Renal cortical epithelial cell (primary cell): ENCODE data around the gene TRIM41. TPM values are rescaled to one million over a fixed set of nuclear protein-coding genes. Genes with fewer than 3 reads are reported as not detected.
"Not testable (repeated sequence)": the region's sequence is repeated elsewhere in the genome, so short reads cannot be mapped to it uniquely, and the experiment has no call there.

Experiments used
- DNase-seq: peaks from one replicate; pipeline ENCODE4 v3.0.0-alpha.2; 2011; ENCODE audit warnings: low read depth
- total RNA-seq: library from RNA; depleted of rRNA; stranded (reverse); fragments of >200 nt; gene quantifications from 2 replicates; pipeline ENCODE4 v1.2.3, GENCODE V29; 2014

The TRIM41 gene
- total RNA-seq, 1 donor from 2014 or later, result 12.8 TPM

DNA sequence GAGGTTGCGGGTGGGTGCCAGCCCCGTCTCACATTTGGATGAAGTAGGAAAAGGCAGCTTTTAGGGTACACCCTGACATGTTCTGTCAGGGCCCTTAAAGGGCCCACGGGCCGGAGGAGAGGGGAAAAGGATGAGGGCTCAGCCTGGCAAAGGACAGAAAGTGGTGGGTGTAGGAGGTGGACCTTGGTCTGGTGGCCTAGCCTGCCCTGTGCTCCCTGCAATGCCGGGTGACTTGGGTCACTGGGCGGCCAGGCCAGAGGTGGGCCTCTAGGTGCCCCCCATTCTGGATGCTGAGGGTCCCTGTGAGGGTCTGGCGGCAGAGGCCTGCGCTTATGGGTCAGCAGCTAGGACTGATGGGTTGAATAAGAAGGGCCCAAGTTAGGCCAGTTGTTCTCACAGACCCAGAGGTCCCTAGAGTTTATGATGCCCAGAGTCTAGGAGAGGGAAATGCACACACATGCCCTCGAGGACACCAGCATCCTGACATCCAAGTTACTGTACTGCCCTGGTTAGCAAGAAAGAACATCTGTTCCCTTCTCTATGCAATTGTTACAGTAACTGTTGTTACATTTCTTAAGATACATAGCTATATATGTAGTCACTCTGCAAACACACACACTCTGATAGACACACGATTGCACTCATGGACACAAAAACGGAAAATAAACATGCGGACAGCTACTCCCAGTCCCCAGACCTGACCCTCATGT is 30.6 kb upstream of the TRIM41 start:
- no peak for DNase-seq

DNA sequence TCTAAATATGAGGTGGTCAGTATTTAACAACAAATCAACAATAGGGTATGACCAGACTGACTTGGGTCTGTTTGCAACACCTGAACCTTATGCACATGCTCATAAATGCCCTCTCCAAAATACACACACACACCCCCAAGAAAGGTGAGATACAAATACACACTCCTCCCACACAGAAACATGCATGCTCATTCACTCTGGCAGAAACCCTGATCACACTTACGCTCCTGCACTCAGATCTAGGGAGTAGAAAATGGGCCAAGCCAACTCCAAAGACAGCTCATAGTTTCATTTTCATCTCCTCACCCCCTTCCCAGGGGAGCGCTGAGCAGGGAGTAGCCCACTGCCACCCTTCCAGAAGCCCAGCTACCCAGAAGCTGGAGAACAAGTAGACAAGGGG is 29.4 kb upstream of the TRIM41 start:
- no peak for DNase-seq

DNA sequence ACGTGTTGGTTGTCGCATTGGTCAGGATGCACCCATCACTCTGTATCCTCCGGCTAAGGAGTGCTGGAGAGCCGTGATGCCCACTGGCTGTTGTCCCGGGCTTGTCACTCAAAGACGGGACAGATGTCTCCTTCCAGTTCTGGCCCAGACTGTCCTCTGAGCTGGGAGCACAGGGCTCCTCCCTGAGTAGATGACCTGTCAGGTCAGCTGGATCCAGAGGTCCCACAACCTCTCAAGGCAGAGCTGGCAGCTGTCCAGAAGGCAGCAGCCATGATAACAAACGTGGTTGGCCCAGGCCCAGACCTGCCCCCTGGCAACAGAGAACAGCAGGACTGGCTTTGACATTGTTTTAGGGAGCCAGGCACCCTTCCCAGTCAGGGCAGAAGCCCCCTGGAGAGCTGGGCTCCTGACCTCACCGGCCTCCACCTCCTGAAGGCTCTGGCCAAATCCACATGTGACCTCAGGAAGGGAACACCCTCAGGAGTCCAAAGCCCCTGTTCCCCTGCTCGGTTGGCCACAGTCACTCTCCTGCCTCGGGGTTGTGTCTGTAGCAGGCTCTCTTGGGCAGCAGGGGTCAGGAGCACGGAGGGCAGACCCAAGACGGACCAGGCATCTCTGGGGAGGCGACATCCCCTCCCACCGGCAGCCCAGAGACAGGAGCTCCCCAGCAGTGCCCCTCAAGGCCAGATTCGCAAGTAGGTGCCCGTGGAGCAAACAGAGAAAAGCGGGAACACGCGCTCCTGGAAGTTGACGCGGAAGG is 28.4 kb upstream of the TRIM41 start:
- DNase-seq, result no peak

DNA sequence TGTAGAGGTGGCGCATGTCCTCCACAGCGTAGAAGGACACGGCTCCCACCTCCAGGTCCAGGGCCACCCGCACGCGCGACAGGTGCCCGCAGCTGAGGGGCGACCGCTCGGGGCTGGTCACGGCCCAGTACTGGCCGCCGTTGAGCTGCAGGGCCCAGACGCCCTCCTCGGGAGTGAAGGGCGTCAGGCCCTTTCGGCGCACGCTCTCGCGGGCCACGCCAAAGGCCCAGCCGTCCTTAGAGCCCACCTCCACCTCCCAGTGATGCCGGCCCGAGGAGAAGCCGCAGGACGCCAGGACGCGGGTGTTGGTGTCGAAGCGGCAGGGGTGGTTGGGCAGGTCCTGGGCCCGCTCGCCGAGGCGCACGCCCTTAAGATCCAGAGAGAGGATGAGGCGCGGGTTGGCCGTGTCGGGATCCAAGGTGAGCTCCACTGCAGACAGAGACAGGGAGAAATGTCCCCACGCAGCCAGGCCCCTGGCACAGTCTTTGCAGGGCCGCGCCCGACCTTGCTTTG is 27.8 kb upstream of the TRIM41 start:
- no peak for DNase-seq

DNA sequence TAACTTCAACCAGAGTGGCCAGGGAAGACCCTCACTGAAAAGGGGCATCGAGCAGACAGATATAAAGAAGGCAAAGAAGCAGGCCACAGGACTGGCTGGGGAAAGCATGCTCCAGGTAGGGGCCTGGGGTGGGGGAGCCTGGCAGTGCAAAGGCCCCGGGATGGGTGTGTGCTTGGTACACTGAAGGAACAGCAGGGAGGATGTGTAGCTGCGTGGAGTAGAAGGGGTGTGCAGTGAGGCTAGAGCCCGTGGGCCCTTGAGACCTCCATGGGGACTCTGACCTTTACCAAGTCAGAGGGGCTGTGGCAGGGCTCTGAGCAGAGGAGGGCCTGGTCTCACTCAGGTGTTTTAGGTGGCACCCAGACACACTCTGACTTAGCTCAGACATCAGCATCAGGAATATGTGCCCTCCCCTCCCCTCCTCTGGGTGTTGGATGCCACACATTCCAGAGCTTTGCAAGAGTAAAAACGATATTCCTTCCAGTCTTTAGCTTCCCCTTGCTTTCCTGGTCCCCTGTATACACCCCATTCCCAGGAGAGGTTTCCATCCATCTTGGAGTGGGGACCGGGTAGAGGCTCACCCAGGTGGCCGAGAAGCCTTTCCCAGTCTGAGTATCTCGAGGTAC is 25.6 kb upstream of the TRIM41 start:
- DNase-seq, result no peak

DNA sequence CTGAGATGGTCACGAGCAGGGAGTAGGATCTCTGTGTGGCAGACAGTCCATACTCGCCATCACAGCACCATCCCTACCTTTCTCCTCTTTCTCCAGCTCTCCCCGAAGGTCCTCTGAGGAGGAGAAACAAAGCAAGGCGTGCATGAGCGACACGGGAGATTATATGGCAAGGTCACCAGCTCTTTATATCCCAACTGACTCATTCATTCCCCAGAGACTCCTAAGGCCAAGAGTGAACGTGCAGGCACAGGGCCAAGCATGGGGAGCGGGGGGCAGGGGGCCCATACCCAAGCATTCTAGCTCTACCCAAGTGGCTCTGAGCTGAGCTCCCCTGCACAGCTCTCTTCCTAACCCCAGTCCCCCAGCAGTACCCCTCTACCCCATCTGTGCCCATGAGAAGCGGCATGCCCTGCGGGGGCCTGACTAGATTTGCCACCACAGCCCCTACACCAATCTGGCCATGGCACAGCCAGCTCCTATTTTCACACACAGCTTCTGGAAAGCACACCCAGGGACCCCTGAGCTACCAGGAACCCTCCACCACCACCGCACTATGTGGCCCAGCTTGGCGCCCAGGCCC is 24.9 kb upstream of the TRIM41 start:
- no peak for DNase-seq

DNA sequence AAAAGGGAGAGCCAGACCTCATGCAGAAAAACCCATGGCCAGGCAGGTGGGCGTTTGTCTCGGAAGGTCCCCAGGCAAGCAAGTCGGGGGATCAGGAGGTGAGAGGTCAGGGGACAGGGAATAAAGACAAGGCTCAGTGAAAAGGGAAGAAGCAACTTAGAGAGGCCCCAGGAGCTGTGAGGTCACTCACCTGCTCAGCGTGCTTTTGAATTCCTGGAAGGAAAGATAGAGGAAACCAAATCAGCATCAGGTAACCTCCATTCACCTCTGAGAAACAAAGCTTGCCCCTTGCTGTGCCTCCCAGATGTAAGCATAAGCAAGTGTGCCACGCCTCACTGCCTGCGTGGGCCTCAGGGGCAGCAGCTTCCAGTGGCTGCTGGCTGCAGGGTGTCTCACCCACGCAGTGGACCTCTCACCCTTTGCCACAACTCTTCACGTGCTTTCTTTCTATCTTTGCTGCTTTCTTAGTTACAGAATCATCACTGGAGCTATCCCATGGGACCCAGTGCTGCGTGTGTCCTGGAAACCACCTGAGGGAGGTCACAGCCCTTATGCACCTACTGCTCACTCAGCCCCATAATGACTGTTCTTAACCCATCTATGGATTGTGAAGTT is 24.1 kb upstream of the TRIM41 start:
- DNase-seq, result no peak

DNA sequence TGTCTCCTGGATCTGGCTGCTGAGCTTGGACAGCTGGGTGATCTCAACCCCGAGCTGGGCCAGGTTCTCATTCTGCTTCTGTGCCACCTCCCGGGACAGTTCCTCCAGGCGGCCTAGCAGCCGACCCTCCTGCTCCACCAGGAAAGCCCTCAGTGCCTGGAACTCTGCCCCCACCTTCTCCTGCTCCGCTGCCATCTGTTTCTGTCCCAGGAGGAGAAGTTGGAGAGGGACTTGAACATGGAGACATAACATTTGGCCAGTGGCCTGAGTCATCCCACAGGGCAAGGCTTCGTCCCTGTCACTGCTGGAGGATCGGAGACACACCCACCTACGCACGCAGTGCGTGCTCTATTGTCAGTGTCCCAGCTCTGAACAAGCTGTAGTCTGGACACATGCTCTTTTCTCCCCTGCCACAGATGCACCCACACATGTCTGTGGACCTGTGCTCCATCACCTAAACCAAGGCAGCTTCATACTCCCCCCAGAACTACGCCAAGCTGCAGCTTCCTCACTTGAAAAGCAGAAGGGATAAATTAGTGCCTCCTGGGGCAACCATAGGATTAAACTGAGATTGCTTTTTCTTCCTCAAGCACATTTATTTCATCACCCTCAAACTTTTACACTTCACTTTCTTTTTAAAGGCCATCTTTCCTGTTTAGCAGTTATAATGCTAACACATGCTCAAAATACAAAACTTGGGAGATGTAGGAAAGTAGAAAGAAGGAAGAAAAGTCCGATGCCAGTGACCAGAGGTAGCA is 23.0 kb upstream of the TRIM41 start:
- DNase-seq, result no peak

DNA sequence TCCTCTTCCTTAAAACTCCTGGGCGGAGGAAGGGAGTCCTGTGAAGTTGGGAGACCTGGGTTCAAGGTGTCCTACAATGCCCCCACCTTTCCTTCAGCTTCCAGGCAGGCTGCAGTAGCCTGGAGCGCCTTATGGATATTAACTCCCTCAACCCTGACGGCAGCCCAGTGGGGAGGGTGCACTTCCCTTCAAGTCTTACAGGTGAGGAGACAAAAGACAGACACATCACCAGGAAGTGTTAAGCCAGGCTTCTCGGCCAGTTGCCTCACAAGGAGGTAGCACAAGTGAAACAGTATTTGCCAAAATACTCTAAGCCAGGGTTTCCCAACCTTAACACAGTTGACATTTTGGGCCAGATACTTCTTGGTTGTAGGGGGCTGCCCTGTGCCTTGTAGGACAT is 22.3 kb upstream of the TRIM41 start:
- DNase-seq, result no peak

DNA sequence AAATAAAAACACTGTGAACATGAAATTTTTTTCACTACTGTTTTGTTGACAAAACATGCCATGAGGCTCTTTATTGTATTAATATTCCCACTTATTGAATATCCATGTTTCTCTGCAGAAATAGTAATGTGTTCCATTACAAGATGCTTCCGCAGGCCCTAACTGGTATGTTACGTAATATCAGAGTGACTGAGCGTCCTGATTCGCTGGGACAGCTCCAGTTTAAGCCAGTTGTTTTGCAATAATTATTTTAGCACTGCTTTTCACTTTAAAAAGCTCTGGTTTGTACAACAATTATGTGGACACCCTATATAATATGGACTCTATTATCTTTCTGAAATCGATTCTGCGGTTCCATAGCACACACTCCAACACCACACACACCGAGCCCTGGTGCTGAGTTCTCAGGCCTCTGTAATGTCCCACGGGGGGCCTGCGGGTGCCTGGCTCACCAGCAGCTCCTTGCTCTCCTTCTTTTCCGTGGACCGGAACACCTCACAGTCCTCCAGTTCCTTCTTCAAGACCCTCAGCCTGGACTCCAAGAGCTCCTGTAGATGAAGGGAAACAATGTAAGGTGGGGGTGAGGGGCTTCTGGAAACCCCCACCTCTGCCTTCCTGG is 19.9 kb upstream of the TRIM41 start:
- no peak for DNase-seq

DNA sequence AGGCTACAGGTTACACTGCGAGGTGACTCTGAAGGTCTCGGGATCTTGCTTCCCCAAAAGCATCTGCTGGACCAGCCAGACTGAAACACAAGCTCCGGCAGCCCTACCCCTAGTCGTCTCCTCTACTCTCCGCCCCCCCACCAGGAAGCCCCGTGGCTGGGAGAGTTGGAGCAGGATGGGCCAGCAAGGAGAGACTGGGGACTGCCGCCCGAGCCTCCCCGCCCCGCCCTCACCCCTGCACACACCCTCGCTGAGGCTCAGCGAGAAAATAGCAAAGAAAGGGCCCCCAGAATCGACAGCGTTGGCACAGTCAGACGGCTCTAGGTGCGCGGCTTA is 19.3 kb upstream of the TRIM41 start:
- no peak for DNase-seq

DNA sequence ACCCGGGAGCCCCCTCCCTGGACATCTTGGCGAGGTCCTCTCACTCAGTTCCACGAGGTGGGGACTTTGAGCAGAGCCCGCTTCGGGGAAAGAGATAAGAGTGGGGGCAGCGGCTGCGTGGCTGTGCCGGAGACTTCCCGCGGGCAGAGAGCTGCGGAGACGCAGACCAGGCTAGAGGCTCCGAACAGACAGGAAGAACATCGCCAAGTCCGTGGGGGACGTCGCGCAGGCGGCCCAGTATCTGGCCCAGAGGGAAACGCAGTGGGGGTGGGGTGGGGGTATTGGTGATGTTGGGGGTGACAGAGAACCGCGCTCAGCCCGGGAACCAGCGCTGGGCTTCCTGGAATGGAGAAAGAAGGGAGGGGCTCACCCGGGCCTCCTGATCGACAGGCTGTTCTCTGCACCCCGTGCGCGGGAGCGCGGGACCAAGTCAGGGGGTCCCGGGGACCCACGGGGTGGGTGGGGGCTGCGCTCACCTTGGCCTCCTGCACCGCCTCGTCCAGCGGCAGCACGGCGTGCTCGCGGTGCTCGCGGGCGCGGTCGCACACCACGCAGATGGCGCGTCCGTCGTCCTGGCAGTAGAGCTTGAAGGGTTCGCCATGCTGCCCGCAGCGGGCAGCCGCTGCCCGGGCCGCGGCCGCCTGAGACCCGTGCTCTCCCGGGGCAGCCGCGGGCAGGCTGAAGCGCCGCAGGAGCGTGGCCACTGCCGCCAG is 18.8 kb upstream of the TRIM41 start:
- DNase-seq, result no peak

DNA sequence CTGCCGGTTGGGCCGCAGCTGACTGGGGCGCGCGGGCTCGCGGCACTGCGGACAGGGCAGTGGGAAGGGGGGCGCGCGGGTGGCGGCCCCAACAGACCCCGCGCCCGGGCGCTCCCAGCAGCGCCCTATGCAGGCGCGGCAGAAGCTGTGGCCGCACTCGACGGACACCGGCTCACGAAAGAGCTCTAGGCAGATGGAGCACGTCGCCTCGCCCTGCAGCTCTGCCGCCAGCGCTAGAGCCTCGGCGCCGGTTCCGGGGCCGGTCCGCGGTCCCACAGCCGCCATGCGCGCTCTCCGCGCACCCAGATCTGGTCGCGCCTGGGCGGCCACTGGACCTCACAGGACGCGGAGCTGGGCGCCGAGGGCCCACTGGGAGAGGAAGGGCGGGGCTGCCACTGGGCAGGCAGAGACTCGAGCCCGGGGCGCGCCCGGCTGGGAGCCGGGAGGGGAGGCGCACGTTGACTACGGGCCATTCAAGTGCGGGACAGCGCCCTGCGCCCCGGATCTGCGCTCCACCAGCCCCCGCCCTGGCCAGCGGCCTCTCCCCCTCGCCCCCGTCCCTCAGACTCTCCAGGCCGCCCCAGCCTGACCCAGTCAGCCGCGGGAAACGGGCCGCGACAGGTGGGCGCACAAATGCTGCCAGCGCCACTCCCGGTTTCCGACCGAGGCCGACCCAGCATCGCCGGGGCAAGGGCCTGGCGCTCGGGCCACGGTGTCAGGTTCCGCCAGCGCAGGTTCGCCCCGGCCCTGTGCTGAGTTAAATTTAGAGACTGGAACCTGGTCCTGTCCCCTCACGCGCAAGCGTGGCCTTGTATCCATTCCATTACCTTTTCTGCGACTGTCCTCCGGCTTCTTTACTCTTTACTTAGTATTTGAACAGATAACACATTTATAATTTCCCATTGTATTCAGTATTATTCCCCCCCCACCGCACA is 18.0 kb upstream of the TRIM41 start, which contains the start of gene TRIM7:
TRIM7 (minus strand) TSS at position 371 of the 935 bp plus-strand sequence; CDS start at position 285, 86 bp downstream.
- DNase-seq, result no peak

DNA sequence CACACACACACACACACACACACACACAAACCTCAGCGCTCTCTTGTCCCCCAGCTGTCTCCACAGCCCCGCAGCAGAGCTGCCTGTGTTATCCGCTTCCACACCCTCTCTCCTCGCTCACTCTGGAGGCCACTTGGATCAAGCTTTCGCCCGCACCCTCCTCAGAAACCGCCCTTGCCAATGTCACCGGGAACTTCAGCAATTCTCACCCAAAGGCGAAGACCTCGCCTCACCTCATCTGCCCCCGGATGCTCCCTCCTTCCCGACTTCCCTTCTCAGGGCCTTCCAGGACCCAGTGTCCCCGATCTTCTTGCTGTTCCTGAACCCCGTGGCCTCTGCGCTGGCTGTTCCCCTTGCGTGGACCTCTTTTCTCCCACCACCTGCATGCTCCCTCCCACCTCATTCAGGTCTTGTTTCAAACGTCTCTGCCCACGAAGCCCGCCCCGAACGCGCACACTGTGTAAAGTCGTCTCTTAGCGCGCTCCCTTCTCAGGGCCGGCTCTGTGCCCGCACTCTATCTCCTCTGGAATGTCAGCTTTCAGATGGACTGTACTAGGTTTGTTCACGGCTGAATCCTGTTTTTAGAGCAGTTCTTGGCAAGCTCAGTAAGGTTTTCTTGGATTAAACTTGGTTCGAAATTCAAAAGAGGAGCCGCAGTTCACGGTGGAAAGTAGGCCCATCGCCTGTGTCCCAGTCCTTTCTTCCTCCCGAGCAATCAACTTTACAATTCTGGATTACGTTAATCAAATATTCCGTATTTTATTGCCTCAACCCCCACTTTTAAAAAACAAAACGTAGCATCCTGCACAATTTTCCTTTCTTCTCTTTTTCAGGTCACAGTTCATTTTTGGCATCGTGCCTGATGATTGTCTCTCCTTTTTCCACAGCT is 17.1 kb upstream of the TRIM41 start:
- no peak for DNase-seq

DNA sequence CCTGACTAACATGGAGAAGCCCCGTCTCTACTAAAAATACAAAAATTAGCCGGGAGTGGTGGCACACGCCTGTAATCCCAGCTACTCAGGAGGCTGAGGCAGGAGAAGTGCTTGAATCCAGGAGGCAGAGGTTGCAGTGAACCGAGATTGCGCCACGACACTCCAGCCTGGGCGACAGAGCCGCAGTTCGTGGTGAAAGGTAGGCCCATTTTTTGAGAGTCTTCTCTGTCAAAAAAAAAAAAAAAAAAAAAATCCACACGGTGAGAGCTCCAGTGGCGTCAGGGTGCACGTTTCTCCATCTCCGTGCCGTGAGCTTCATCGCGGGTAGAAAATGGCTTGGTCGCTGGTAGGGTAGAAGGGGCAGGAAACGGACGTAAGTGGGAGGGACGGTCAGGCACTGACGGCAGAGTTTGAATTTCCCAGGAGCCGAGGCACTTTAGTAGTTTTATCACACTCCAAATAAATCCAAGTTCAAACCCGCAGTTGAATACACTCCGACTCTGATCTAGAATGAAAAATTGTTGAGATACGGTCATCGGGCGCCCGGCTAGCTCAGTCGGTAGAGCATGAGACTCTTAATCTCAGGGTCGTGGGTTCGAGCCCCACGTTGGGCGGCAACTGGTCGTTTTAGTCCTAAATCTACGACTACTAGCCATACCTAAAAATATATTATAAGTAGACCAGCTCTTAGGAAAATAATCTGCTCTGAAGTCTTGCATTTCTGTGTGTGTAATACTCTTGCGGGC is 15.7 kb upstream of the TRIM41 start:
- DNase-seq, result peak; percentile 87

DNA sequence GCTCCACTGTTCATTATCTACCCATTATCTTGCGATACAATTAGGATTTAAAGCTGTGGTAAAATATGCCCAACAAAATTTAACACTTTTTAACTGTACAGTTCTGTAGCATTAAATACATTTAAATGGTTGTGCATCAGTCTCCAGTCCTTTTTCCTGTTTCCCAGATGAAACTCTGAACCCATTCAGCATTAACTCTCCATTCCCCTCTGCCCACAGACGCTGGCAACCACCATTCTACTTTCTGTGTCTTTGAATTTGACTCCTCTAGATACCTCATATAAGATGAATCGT is 15.2 kb upstream of the TRIM41 start:
- DNase-seq, result no peak

DNA sequence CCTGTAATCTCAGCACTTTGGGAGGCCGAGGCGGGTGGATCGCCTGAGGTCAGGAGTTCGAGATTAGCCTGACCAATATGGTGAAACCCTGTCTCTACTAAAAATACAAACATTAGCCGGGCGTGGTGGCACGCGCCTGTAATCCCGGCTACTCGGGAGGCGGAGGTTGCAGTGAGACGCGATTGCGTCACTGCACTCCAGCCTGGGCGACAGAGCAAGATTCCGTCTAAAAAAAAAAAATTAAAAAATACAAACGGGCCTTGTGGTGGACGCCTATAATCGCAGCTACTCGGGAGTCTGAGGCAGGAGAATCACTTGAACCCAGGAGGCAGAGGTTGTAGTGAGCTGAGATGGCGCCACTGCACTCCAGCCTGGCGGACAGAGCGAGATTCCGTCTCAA is 14.1 kb upstream of the TRIM41 start:
- not testable (repeated sequence) for DNase-seq
